Right lobe of liver (tissue), 4 donors: Measurements from ENCODE around the gene PSME3IP1.

Experiments
- CTCF ChIP-seq, 4 donors: fragments of 200-600 bp in 3 of 4; fragments of 450-650 bp in 1 of 4; IDR thresholded peaks; one replicate each; pipeline versions ENCODE4 v1.5.1 to v1.8.0; 2016 to 2022; ENCODE audit warnings: antibody characterized with exemption in 4 of 4, mild to moderate bottlenecking in 2 of 4
- POLR2A ChIP-seq: fragments of 450-650 bp; IDR thresholded peaks from one replicate; pipeline ENCODE4 v1.6.1; 2017; ENCODE audit warnings: antibody characterized with exemption, mild to moderate bottlenecking
- donor health status: DM: no; HTN: no; CAD: no.
- donor health status: DM: no; HTN: no; CAD: no.
- donor health status: DM: no; HTN: yes; CAD: no.

- TF ChIP-seq CTCF (IDR thresholded peaks at IDR 0.05), result no peak
- TF ChIP-seq POLR2A, result no peak
Measured at GRCh38 chr16:57123974-57124674, 61.7 kb downstream of the PSME3IP1 start.
